GM12872 (cell line): Measurements from ENCODE around the gene PDRG1.

Experiments used
- TF ChIP-seq, protein P1 (sequence below): IDR thresholded peaks from 3 replicates; pipeline ENCODE4 v1.5.1; 2011; ENCODE audit warnings: low read depth, mild to moderate bottlenecking, low read length, moderate library complexity; ENCODE audit not compliant: insufficient read depth

The PDRG1 gene

GRCh38 chr20:31934968-31935764 is 16.7 kb downstream of the PDRG1 start:
- TF ChIP-seq, protein P1, sequence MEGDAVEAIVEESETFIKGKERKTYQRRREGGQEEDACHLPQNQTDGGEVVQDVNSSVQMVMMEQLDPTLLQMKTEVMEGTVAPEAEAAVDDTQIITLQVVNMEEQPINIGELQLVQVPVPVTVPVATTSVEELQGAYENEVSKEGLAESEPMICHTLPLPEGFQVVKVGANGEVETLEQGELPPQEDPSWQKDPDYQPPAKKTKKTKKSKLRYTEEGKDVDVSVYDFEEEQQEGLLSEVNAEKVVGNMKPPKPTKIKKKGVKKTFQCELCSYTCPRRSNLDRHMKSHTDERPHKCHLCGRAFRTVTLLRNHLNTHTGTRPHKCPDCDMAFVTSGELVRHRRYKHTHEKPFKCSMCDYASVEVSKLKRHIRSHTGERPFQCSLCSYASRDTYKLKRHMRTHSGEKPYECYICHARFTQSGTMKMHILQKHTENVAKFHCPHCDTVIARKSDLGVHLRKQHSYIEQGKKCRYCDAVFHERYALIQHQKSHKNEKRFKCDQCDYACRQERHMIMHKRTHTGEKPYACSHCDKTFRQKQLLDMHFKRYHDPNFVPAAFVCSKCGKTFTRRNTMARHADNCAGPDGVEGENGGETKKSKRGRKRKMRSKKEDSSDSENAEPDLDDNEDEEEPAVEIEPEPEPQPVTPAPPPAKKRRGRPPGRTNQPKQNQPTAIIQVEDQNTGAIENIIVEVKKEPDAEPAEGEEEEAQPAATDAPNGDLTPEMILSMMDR, result peak; percentile 19; the same call in 1 of the 3 replicates

GRCh38 chr20:31934491-31934890 is 17.4 kb downstream of the PDRG1 start:
- TF ChIP-seq, protein P1, result no peak

GRCh38 chr20:31933698-31934097 is 18.1 kb downstream of the PDRG1 start:
- TF ChIP-seq, protein P1, result no peak

- TF ChIP-seq, protein P1, result no peak
These were observed 21.1 kb downstream of the PDRG1 start for GRCh38 chr20:31930779-31931178.

GRCh38 chr20:31927627-31928159 is 24.2 kb downstream of the PDRG1 start:
- TF ChIP-seq, protein P1, result no peak

DNA sequence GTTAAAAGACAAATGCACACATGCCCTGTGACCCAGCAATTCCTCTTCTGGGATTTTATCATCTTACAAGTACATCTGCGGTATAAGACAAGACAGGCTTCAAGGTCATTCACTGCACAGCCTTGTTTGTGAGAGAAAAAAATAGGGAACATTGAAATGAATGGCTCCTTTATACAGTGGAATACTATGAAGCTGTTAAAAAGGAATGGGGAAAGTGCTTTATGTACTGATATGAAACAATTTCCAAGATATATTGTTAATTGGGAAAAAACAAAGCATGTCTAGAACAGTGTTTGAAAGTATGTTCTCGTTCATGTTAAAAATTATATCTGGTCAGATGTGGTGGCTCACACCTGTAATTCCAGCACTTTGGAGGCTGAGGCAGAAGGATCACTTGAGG is 25.4 kb downstream of the PDRG1 start:
- TF ChIP-seq, protein P1, result no peak

- TF ChIP-seq, protein P1, result no peak
These were observed 26.2 kb downstream of the PDRG1 start for GRCh38 chr20:31925631-31926030.
